ENCODE measurements around the gene NXPE4.
"Not testable (repeated sequence)": the region's sequence is repeated elsewhere in the genome, so short reads cannot be mapped to it uniquely, and the experiment has no call there.

Gene NXPE4

DNA sequence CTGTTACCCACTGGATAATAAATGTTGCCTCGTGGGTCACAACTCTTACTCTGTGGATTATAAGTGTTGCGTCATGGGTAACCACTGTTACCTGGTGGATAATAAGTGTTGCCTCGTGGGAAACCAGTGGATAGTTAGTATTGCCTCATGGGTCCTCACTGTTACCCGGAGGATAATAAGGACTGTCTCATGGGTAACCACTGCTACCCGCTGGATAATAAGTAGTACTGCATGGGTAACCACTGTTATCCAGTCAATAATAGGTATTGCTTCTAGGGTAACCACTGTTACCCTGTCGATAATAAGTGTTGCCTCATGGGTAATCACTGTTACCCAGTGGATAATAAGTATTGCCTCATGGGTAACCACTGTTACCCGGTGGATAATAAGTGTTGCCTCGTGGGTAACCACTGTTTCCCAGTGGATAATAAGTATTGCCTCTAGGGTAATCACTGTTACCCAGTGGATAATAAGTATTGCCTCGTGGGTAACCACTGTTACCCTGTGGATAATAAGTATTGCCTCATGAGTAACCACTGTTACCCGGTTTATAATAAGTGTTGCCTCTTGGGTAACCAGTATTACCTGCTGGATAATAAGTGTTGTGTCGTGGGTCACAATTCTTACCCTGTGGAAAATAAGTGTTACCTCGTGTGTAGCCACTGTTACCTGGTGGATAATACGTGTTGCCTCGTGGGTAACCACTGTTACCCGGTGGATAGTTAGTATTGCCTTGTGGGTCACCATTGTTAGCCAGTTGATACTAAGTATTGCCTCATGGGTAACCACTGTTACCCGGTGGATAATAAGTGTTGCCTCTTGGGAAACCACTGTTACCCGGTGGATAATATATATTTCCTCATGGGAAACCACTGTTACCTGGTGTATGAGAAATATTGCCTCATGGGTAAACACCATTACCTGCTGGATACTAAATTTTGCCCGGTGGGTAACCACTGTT, 15.7 kb upstream of the NXPE4 start:
- TF ChIP-seq, protein P1, sequence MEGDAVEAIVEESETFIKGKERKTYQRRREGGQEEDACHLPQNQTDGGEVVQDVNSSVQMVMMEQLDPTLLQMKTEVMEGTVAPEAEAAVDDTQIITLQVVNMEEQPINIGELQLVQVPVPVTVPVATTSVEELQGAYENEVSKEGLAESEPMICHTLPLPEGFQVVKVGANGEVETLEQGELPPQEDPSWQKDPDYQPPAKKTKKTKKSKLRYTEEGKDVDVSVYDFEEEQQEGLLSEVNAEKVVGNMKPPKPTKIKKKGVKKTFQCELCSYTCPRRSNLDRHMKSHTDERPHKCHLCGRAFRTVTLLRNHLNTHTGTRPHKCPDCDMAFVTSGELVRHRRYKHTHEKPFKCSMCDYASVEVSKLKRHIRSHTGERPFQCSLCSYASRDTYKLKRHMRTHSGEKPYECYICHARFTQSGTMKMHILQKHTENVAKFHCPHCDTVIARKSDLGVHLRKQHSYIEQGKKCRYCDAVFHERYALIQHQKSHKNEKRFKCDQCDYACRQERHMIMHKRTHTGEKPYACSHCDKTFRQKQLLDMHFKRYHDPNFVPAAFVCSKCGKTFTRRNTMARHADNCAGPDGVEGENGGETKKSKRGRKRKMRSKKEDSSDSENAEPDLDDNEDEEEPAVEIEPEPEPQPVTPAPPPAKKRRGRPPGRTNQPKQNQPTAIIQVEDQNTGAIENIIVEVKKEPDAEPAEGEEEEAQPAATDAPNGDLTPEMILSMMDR (IDR thresholded peaks at IDR 0.05; ENCODE audit: low read depth, low read length, poor library complexity, severe bottlenecking) = no peak
- no peak for TF ChIP-seq EZH2phosphoT487 (IDR thresholded peaks at IDR 0.05; ENCODE audit: borderline replicate concordance, low read length)
- no peaks in the 10 kb centered on the region for H3K79me2 ChIP-seq (ENCODE audit: control insufficient read depth, low read length)
- H3K9me3 ChIP-seq (ENCODE audit: control insufficient read depth, insufficient read depth, low read length) = peaks cover 37% of the 10 kb centered on the region
- no peak overlapping the region for H3K4me3 ChIP-seq (ENCODE audit: low read length)
- no peaks in the 10 kb centered on the region for H4K20me1 ChIP-seq (ENCODE audit: control insufficient read depth, insufficient read depth, low read depth, low read length)
- H3K27ac ChIP-seq (ENCODE audit: low read depth, low read length) = no peak overlapping the region
- H3K4me1 ChIP-seq (ENCODE audit: control insufficient read depth, low read length) = no peaks in the 10 kb centered on the region
- no peaks in the 10 kb centered on the region for H3K27me3 ChIP-seq (ENCODE audit: control insufficient read depth, low read length)
- H3K9me2 ChIP-seq (replicated peaks; ENCODE audit: control insufficient read depth, low read length) = no peaks in the 10 kb centered on the region
- H3F3A ChIP-seq (ENCODE audit: control insufficient read depth, insufficient read depth) = no peaks in the 10 kb centered on the region
- H3K4me2 ChIP-seq (ENCODE audit: low read length) = no peak overlapping the region
- no peaks in the 10 kb centered on the region for H3K36me3 ChIP-seq (ENCODE audit: control insufficient read depth, low read length)

DNA sequence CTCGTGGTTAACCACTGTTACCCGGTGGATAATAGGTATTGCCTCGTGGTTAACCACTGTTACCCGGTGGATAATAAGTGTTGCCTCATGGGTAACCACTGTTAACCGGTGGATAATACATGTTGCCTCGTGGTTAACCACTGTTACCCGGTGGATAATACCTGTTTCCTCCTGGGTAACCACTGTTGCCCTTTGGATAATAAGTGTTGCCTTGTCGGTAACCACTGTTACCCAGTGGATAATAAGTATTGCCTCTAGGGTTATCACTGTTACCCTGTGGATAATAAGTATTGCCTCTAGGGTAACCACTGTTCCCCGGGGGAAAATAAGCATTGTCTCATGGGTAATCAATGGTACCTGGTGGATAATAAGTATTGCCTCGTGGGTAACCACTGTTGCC, 15.0 kb upstream of the NXPE4 start:
- Histone ChIP-seq H3K27me3 (ENCODE audit: control insufficient read depth, low read length) (no peaks in the 10 kb centered on the region), H3K9me3 (ENCODE audit: control insufficient read depth, insufficient read depth, low read length) (peaks cover 33% of the 10 kb centered on the region), H3K36me3 (ENCODE audit: control insufficient read depth, low read length) (no peaks in the 10 kb centered on the region), H3K79me2 (ENCODE audit: control insufficient read depth, low read length) (no peaks in the 10 kb centered on the region), H3K4me1 (ENCODE audit: control insufficient read depth, low read length) (no peaks in the 10 kb centered on the region), H3K9me2 (replicated peaks; ENCODE audit: control insufficient read depth, low read length) (no peaks in the 10 kb centered on the region), H3K27ac (ENCODE audit: low read depth, low read length) (no peak overlapping the region), H3K4me2 (ENCODE audit: low read length) (no peak overlapping the region), H3F3A (ENCODE audit: control insufficient read depth, insufficient read depth) (no peaks in the 10 kb centered on the region), H3K4me3 (ENCODE audit: low read length) (no peak overlapping the region), H4K20me1 (ENCODE audit: control insufficient read depth, insufficient read depth, low read depth, low read length) (no peaks in the 10 kb centered on the region)
- TF ChIP-seq, protein P1 (IDR thresholded peaks at IDR 0.05; ENCODE audit: low read depth, low read length, poor library complexity, severe bottlenecking) = no peak
- TF ChIP-seq EZH2phosphoT487 (IDR thresholded peaks at IDR 0.05; ENCODE audit: borderline replicate concordance, low read length) = no peak

DNA sequence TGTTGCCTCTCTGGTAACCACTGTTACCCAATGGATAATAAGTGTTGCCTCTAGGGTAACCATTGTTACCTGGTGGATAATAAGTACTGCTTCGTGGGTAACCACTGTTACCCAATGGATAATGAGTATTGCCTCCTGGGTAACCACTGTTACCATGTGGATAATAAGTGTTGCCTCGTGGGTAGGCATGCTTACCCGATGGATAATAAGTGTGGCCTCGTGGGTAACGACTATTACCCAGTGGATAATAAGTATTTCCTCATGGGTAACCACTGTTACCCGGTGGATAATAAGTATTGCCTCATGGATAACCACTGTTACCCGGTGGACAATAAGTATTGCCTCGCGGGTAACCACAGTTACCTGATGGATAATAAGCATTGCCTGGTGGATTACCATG, 13.8 kb upstream of the NXPE4 start:
- Histone ChIP-seq H3K4me3 (ENCODE audit: low read length) (no peak overlapping the region), H3K79me2 (ENCODE audit: control insufficient read depth, low read length) (no peaks in the 10 kb centered on the region), H3K27me3 (ENCODE audit: control insufficient read depth, low read length) (no peaks in the 10 kb centered on the region), H4K20me1 (ENCODE audit: control insufficient read depth, insufficient read depth, low read depth, low read length) (no peaks in the 10 kb centered on the region), H3K9me2 (replicated peaks; ENCODE audit: control insufficient read depth, low read length) (no peaks in the 10 kb centered on the region), H3K4me1 (ENCODE audit: control insufficient read depth, low read length) (no peaks in the 10 kb centered on the region), H3K4me2 (ENCODE audit: low read length) (no peak overlapping the region), H3K27ac (ENCODE audit: low read depth, low read length) (no peak overlapping the region), H3K36me3 (ENCODE audit: control insufficient read depth, low read length) (no peaks in the 10 kb centered on the region), H3F3A (ENCODE audit: control insufficient read depth, insufficient read depth) (no peaks in the 10 kb centered on the region), H3K9me3 (ENCODE audit: control insufficient read depth, insufficient read depth, low read length) (peaks cover 24% of the 10 kb centered on the region; the same call in 1 of the 2 replicates)
- TF ChIP-seq EZH2phosphoT487 (IDR thresholded peaks at IDR 0.05; ENCODE audit: borderline replicate concordance, low read length) = no peak
- TF ChIP-seq, protein P1 (IDR thresholded peaks at IDR 0.05; ENCODE audit: low read depth, low read length, poor library complexity, severe bottlenecking) = no peak

DNA sequence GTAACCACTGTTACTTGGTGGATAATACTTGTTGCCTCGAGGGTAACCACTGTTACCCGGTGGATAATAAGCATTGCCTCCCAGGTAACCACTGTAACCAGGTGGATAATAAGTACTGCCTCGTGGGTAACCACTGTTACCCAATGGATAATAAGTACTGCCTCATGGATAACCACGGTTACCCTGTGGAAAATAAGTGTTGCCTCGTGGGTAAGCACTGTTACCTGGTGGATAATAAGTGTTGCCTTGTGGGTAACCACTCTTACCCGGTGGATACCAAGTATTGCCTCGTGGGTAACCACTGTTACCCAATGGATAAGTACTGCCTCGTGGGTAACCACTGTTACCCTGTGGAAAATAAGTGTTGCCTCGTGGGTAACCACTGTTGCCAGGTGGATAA, 13.0 kb upstream of the NXPE4 start:
- not testable (repeated sequence) for H3K27me3 ChIP-seq (ENCODE audit: control insufficient read depth, low read length); H3K27ac ChIP-seq (ENCODE audit: low read depth, low read length); H3K36me3 ChIP-seq (ENCODE audit: control insufficient read depth, low read length); H4K20me1 ChIP-seq (ENCODE audit: control insufficient read depth, insufficient read depth, low read depth, low read length); H3K4me3 ChIP-seq (ENCODE audit: low read length); H3K4me2 ChIP-seq (ENCODE audit: low read length); H3F3A ChIP-seq (ENCODE audit: control insufficient read depth, insufficient read depth); H3K4me1 ChIP-seq (ENCODE audit: control insufficient read depth, low read length); H3K9me2 ChIP-seq (replicated peaks; ENCODE audit: control insufficient read depth, low read length); H3K79me2 ChIP-seq (ENCODE audit: control insufficient read depth, low read length)
- peaks cover 16% of the 10 kb centered on the region; the same call in 1 of the 2 replicates for H3K9me3 ChIP-seq (ENCODE audit: control insufficient read depth, insufficient read depth, low read length)
